ENCODE measurements around the gene TWNK. TPM values are rescaled to one million over a fixed set of nuclear protein-coding genes. Genes with fewer than 3 reads are reported as not detected.

Gene TWNK
- total RNA-seq, 2 donors from 2014 or later: 5.3 to 16.6 TPM

DNA sequence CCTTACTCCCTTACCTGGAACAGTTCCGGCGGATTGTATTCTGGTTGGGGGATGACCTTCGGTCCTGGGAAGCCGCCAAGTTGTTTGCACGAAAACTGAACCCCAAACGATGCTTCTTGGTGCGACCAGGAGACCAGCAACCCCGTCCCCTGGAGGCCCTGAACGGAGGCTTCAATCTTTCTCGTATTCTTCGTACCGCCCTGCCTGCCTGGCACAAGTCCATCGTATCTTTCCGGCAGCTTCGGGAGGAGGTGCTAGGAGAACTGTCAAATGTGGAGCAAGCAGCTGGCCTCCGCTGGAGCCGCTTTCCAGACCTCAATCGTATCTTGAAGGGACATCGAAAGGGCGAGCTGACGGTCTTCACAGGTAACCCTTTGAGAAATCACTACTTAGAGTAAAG lies 1.7 kb downstream of the TWNK start:
- DNase-seq (ENCODE audit: low spot score) (no peak), ATAC-seq (ENCODE audit: insufficient number of reproducible peaks, low FRiP score, low read depth) (no peak)
- Histone ChIP-seq H3K27me3 (replicated peaks; ENCODE audit: insufficient read depth) (no peaks in the 10 kb centered on the region), H3K27ac (no peak overlapping the region), H3K36me3 (peaks cover 9% of the 10 kb centered on the region), H3K4me1 (ENCODE audit: control insufficient read depth in 1 of 2, low read depth in 2 of 2) (peaks cover 17 to 24% of the 10 kb centered on the region in 2 donors), H3K9me3 (no peaks in the 10 kb centered on the region), H3K4me3 (no peak overlapping the region)
- TF ChIP-seq, protein P1, sequence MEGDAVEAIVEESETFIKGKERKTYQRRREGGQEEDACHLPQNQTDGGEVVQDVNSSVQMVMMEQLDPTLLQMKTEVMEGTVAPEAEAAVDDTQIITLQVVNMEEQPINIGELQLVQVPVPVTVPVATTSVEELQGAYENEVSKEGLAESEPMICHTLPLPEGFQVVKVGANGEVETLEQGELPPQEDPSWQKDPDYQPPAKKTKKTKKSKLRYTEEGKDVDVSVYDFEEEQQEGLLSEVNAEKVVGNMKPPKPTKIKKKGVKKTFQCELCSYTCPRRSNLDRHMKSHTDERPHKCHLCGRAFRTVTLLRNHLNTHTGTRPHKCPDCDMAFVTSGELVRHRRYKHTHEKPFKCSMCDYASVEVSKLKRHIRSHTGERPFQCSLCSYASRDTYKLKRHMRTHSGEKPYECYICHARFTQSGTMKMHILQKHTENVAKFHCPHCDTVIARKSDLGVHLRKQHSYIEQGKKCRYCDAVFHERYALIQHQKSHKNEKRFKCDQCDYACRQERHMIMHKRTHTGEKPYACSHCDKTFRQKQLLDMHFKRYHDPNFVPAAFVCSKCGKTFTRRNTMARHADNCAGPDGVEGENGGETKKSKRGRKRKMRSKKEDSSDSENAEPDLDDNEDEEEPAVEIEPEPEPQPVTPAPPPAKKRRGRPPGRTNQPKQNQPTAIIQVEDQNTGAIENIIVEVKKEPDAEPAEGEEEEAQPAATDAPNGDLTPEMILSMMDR (IDR thresholded peaks at IDR 0.05): no peak

DNA sequence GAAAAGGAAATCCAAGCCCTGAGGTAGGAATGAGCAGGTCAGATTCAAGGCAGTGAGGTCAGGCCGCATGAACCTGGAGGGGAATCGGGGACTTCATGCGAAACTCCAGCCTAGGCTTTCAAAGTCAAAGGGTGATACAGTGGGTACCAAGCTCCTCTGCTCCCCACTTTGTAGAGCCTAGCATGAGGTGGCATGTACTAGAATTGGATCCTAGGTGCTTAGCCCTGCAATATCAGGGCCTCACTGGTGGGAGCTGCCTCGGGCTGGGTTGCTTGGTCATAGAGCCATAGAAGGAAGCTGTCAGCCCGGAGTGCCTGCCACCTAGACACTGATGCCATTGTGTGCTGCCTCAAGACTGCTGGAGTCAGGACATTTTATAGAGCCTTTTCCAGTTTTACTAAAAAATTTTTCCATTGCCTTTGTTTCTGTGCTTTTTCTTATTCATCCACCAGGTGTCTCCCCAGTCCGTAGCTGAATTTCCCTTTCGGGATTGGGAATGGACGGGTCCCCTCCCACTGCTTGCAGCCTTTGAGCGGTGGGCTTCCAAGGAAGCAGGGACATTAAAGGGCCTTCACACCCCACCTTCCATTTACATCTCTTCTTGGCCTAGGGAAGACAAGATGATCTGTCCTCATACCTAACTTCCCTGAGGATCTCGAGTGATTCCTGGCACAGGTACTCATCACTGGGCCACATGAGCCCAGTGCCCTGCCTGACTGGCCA lies 6.8 kb downstream of the TWNK start:
- no peak overlapping the region for H3K4me3 ChIP-seq
- peak overlapping the region in 1 of 2 donors; percentile 12 for H3K27ac ChIP-seq
- no peaks in the 10 kb centered on the region for H3K9me3 ChIP-seq
- ATAC-seq (ENCODE audit: insufficient number of reproducible peaks, low FRiP score, low read depth): no peak
- H3K4me1 ChIP-seq (ENCODE audit: control insufficient read depth in 1 of 2, low read depth in 2 of 2): peaks cover 5 to 12% of the 10 kb centered on the region in 2 donors
- H3K27me3 ChIP-seq (replicated peaks; ENCODE audit: insufficient read depth): no peaks in the 10 kb centered on the region
- TF ChIP-seq, protein P1 (IDR thresholded peaks at IDR 0.05): peak; percentile 76
- peaks cover 6% of the 10 kb centered on the region for H3K36me3 ChIP-seq
- DNase-seq (ENCODE audit: low spot score): no peak

DNA sequence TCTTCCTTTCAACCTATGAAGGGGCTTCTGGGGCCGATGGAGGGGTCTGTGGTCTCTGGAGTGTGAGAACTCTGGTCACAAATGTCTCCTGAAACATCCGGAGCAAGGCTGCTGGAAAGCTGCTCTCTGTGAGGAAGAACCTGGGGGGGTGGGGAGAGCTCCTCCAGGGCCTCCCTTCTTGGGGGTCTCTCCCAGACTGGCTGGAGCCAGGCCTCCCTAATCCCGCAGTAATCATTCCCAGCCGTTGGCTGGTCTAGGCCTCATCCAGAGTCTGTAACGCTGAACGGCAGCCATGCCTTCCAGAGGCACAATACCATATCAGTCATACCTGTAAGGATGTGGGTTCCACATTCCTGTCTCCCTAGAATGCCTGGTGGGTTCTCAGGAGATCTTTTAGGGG lies 7.8 kb downstream of the TWNK start:
- H3K27ac ChIP-seq: peak overlapping the region in 1 of 2 donors; percentile 12
- no peak for DNase-seq (ENCODE audit: low spot score)

DNA sequence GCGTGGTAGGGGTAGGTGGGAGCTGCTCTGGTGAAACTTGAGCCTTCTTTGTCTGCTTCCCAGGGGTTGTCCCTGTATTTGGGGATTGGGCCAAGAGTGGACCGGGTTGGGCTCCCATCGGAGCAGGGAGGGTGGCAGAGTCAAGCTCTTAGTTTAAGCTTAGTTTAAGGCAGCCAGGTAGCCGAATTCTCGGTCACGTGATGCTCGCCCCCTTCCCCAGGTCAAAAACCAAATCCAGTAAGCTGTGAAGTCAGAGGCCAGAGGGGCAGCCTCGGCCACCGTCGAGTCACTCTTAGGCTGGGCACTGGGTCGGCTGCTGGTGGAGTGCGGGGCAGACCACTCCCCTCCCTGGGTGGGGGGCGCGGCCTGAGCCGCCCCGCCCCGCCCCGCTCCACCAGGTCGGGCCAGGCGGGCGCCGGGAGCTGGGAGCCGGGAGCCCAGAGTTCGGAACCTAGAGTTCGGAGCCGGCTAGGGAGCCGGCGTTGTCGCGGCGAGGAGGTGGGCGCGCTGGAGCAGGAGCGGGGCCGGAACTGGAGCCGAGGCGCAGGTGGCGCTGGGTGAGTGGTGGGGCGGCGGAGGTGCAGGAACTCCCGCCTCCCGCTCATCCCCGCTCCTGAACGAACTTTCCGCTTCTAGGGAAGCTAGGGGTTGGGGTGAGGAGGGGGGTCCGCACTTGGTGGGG lies 9.5 kb downstream of the TWNK start:
- Histone ChIP-seq H3K36me3 (no peaks in the 10 kb centered on the region), H3K4me3 (peak overlapping the region; percentile 87), H3K4me1 (ENCODE audit: control insufficient read depth in 1 of 2, low read depth in 2 of 2) (peaks cover 12 to 27% of the 10 kb centered on the region in 2 donors), H3K27me3 (replicated peaks; ENCODE audit: insufficient read depth) (no peaks in the 10 kb centered on the region), H3K9me3 (no peaks in the 10 kb centered on the region), H3K27ac (peak overlapping the region; percentile 97 to 98)
- no peak for ATAC-seq (ENCODE audit: insufficient number of reproducible peaks, low FRiP score, low read depth)
- TF ChIP-seq, protein P1 (IDR thresholded peaks at IDR 0.05): no peak
- no peak for DNase-seq (ENCODE audit: low spot score)

More for the DNA sequence above, 7.8 kb downstream of the TWNK start:
- Histone ChIP-seq H3K36me3 (peaks cover 6% of the 10 kb centered on the region), H3K4me3 (no peak overlapping the region), H3K4me1 (ENCODE audit: control insufficient read depth in 1 of 2, low read depth in 2 of 2) (peaks cover 5 to 12% of the 10 kb centered on the region in 2 donors), H3K9me3 (no peaks in the 10 kb centered on the region), H3K27me3 (replicated peaks; ENCODE audit: insufficient read depth) (no peaks in the 10 kb centered on the region)
- no peak for ATAC-seq (ENCODE audit: insufficient number of reproducible peaks, low FRiP score, low read depth)
- TF ChIP-seq, protein P1 (IDR thresholded peaks at IDR 0.05): no peak

DNA sequence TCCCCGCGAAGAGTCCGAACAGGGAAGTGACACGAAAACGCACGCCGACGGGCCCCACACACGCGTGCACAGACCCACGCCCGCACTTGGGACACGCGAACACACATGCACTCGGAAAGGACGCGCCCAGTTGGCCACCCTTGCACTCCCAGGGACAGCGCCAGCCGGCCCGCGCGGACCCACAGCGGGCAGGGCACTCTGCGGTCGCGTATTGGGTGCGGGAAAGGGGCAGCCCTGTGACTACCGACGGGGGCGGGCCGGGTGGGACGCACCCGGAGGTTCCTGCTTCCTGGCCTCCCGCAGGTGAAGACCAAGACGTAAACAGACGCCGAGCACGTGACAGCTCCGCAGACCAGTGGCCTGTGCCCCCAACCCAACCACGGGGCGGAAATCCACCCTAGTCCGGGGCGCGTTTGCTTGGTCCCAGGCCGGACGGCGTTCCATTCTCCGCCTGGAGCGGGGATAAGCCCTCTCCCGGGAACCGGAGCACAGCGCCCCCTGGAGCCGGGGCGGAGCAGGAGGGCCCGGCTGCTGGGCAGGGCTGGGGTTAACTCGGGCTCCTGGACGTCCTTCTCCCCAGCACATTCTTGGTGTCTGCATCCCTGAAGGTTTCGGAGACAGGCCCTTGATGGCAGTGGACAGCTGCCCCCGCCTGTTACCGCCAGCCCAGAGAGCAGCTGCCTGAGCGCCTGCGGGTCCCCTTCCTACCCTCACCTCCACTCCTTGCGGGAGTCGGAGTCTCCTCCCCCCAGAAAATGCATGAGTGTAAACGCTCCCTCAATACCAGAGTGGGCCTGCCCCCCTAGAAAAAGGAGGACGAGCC lies 10.2 kb downstream of the TWNK start:
- H3K4me3 ChIP-seq: peak overlapping the region; percentile 87
- H3K27ac ChIP-seq: peak overlapping the region; percentile 97 to 98
- DNase-seq (ENCODE audit: low spot score) (no peak), ATAC-seq (ENCODE audit: insufficient number of reproducible peaks, low FRiP score, low read depth) (peak; percentile 33)
- peaks cover 18 to 34% of the 10 kb centered on the region in 2 donors for H3K4me1 ChIP-seq (ENCODE audit: control insufficient read depth in 1 of 2, low read depth in 2 of 2)
- H3K36me3 ChIP-seq: no peaks in the 10 kb centered on the region
- TF ChIP-seq, protein P1 (IDR thresholded peaks at IDR 0.05): peak; percentile 74
- H3K9me3 ChIP-seq: no peaks in the 10 kb centered on the region
- no peaks in the 10 kb centered on the region for H3K27me3 ChIP-seq (replicated peaks; ENCODE audit: insufficient read depth)
